Lower leg skin (tissue), 4 donors: ENCODE results near the gene TMEM132E. TPM values are rescaled to one million over a fixed set of nuclear protein-coding genes. Genes with fewer than 3 reads are reported as not detected.

Experiments
- DNase-seq, 2 donors: peaks; one replicate each; pipeline ENCODE4 v3.0.0-alpha.2; 2019; ENCODE audit warnings: low spot score in 2 of 2
- H3K4me3 ChIP-seq: fragments of 200-600 bp; sonication (generic); 2 replicates; pipeline ENCODE4 v1.5.1; 2017; ENCODE audit warnings: mild to moderate bottlenecking, low read depth; ENCODE audit not compliant: poor library complexity, severe bottlenecking
- POLR2A ChIP-seq, 2 donors: fragments of 450-650 bp; IDR thresholded peaks; one replicate each; pipeline ENCODE4 v1.6.1; 2016 to 2017; ENCODE audit warnings: antibody characterized with exemption in 2 of 2, mild to moderate bottlenecking in 1 of 2, moderate library complexity in 1 of 2
- WGBS, 2 donors: methylation state at CpG; one replicate each; pipeline ENCODE4 v1.1.5; 2018; 5-methylcytosine and 5-hydroxymethylcytosine counted together
- intact Hi-C: fragments of 100-400 bp; cut with DNase I; formaldehyde crosslinking; loops from one replicate; pipeline ENCODE4 v1.15.0; 2023; ENCODE audit warnings: low total_unique reads
- total RNA-seq, 4 donors: library from RNA; depleted of rRNA; stranded (reverse); fragments of >200 nt; gene quantifications; one replicate each; pipeline ENCODE4 v1.1.0, GENCODE V29; 2016
- TF ChIP-seq, protein P1 (sequence below), 3 donors: fragments of 450-650 bp; IDR thresholded peaks; one replicate each; pipeline ENCODE4 v1.5.1; 2016; ENCODE audit warnings: antibody characterized with exemption in 3 of 3, mild to moderate bottlenecking in 3 of 3, moderate library complexity in 2 of 3

The TMEM132E gene
- total RNA-seq, 4 donors from 2014 or later, result 0.10 TPM; not detected in 3

DNA sequence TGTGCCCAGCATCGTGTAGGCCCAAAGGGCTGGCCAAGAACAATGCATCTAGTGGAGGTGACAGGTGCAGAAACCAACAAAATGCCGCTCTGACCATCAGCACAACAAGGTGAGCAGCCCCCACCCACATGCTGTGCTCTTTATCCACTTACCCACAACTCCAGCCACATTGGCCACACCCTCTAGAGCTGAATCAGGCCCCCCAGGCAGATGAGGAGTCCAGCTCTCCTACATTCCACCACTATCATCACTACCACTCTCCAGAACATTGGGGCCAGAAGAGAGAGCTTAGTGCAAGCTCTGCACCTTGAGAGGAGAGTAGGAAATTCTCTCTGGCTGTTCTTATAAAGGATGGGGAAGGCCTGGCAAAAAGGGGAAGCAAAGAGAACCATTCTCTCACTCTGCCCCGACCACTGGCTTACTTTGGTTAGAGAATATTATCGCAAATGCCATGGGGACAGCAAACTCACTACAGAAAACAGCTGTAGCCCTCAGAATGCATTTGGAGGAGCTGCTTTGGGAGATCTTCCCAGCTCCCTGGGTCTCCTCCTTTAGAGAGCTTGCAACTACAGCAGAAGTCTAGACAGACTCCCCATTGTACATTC, 75.0 kb downstream of the TMEM132E start:
- H3K4me3 ChIP-seq, result no peak overlapping the region
- 83 to 86% methylated on average over 4 of the region's 4 CpGs for WGBS, 2 donors
- TF ChIP-seq, protein P1, sequence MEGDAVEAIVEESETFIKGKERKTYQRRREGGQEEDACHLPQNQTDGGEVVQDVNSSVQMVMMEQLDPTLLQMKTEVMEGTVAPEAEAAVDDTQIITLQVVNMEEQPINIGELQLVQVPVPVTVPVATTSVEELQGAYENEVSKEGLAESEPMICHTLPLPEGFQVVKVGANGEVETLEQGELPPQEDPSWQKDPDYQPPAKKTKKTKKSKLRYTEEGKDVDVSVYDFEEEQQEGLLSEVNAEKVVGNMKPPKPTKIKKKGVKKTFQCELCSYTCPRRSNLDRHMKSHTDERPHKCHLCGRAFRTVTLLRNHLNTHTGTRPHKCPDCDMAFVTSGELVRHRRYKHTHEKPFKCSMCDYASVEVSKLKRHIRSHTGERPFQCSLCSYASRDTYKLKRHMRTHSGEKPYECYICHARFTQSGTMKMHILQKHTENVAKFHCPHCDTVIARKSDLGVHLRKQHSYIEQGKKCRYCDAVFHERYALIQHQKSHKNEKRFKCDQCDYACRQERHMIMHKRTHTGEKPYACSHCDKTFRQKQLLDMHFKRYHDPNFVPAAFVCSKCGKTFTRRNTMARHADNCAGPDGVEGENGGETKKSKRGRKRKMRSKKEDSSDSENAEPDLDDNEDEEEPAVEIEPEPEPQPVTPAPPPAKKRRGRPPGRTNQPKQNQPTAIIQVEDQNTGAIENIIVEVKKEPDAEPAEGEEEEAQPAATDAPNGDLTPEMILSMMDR (IDR thresholded peaks at IDR 0.05), result no peak
- no peak for TF ChIP-seq POLR2A (IDR thresholded peaks at IDR 0.05)
- DNase-seq, result no peak
- intact Hi-C loops, result loop anchor here (10.0 kb wide), 1 partner anchor 240 kb away; no protein-coding TSS in a partner anchor

DNA sequence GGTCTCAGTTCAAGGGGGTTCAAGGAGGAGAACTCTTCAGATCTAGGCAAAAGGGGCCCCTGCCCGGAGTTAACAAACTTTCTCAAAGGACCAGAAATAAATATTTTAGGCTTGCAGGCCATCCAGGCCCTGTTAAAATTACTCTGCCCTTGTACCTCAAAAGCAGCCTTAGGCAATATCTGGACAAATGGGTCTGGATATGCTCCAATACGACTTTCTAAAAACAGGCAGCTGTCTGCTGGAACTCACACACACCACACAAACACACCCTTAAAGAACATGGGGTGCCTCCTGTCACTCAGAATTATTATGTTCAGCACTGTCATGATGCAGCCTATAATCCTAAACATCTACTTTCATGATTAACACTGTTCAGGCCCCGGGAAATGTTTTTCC, 75.5 kb downstream of the TMEM132E start:
- WGBS, 2 donors, result 61 to 63% methylated on average over 3 of the region's 3 CpGs
- intact Hi-C loops, result loop anchor here (10.0 kb wide), 1 partner anchor 240 kb away; no protein-coding TSS in a partner anchor
- no peak for TF ChIP-seq POLR2A (IDR thresholded peaks at IDR 0.05)
- TF ChIP-seq, protein P1 (IDR thresholded peaks at IDR 0.05), result no peak
- no peak for DNase-seq
- H3K4me3 ChIP-seq, result no peak overlapping the region

DNA sequence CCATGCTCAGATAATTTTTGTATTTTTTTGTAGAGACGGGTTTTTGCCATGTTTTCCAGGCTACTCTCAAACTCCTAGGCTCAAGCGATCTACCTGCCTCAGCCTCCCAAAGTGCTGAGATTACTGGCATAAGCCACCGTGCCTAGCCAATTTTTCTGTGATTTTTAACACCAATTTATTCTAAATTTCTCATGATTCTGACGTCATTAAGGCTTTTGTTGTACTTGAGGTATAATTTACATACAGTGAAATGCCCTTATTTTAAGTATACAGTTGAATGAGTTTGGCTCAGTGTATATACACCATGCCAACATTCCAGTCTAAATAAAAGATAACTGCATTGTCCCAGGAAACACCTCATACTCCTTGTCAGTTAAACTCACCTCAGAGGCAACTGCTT, 77.4 kb downstream of the TMEM132E start:
- no peak for DNase-seq

DNA sequence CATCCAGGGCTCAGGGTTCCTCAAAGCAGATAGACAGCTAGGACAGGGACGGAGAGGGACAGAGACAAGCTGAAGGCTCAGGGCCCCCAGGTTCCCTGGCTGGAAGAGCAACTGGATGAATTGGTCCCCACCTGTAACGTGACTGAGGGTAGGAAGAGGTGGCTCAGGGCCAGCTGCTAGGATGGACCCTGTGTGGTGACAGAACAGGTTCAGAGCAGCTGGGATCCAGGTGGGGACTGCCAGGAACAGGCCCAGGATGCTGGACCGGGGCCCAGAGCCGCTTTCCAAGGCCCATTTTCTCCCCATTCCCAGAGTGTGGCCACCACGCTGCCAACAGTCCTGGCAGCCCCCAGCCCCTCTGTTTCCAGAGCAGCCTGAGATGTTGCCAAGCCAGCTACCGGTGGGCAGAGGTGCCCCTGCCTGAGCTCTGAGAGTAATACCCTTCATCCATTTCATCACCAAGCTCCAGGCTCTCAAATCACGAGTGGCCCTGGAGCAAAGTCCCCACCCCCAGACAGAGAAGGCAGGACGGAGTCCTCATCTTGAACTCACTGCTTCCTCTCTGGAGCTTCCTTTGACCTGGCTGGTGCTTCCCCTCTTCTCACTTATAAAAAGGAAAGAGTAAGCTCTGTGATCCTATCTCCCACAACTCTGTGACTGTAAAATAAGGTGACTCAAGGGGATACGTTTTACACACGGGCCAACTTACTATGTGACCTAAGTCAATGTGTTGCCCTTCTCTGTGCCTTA, 79.6 kb downstream of the TMEM132E start:
- intact Hi-C loops, result loop anchor here (10.0 kb wide), 1 partner anchor 236 kb away; no protein-coding TSS in a partner anchor
- WGBS, 2 donors, result 65 to 66% methylated on average over 8 to 10 of the region's 10 CpGs
- DNase-seq, result no peak
- H3K4me3 ChIP-seq, result no peak overlapping the region
- TF ChIP-seq, protein P1 (IDR thresholded peaks at IDR 0.05), result no peak
- no peak for TF ChIP-seq POLR2A (IDR thresholded peaks at IDR 0.05)

More for the DNA sequence above, 77.4 kb downstream of the TMEM132E start:
- no peak overlapping the region for H3K4me3 ChIP-seq
- intact Hi-C loops, result loop anchor here (10.0 kb wide), 1 partner anchor 238 kb away; no protein-coding TSS in a partner anchor
- no peak for TF ChIP-seq POLR2A (IDR thresholded peaks at IDR 0.05)
- TF ChIP-seq, protein P1 (IDR thresholded peaks at IDR 0.05), result no peak
- WGBS, 2 donors, result 69 to 72% methylated on average over 4 of the region's 4 CpGs

DNA sequence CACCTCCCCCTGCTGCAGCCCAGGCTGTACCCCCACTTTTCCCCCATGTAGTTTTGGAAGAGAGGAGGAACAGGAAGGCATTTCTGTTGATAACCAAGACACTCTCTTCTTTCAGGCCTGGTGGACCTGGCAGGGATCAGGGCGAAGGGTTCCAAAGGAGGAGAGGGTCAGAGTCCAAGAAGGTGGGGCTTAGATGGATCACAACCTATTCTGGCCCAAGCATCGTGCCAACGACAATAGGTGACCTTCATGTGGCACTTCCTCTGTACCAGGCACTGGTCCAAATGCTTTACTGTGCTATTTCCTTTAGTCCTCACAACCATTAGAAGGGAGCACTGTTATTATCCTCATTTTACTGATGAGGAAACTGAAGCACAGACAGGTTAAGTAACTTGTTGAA, 84.3 kb downstream of the TMEM132E start:
- intact Hi-C loops, result no loop called here
- no peak overlapping the region for H3K4me3 ChIP-seq
- TF ChIP-seq POLR2A (IDR thresholded peaks at IDR 0.05), result no peak
- TF ChIP-seq, protein P1 (IDR thresholded peaks at IDR 0.05), result no peak
- 54 to 64% methylated on average over 3 of the region's 3 CpGs for WGBS, 2 donors
- no peak for DNase-seq
